ENCODE data around the gene CRTC1.

The CRTC1 gene

GRCh38 chr19:18672044-18672451 is 11.4 kb upstream of the CRTC1 start:
- no peaks in the 10 kb centered on the region for H3K4me1 ChIP-seq (ENCODE audit: low read length)
- H3K27ac ChIP-seq (ENCODE audit: low read length): no peak overlapping the region
- no peaks in the 10 kb centered on the region; the same call in 1 of the 2 replicates for H3K36me3 ChIP-seq (replicated peaks; ENCODE audit: insufficient read depth, low read length)
- no peak overlapping the region for H3K4me3 ChIP-seq (ENCODE audit: low read length)
- TF ChIP-seq EZH2 (optimal IDR thresholded peaks at IDR 0.05; ENCODE audit: low read depth, low read length): no peak
- TF ChIP-seq, protein P1, sequence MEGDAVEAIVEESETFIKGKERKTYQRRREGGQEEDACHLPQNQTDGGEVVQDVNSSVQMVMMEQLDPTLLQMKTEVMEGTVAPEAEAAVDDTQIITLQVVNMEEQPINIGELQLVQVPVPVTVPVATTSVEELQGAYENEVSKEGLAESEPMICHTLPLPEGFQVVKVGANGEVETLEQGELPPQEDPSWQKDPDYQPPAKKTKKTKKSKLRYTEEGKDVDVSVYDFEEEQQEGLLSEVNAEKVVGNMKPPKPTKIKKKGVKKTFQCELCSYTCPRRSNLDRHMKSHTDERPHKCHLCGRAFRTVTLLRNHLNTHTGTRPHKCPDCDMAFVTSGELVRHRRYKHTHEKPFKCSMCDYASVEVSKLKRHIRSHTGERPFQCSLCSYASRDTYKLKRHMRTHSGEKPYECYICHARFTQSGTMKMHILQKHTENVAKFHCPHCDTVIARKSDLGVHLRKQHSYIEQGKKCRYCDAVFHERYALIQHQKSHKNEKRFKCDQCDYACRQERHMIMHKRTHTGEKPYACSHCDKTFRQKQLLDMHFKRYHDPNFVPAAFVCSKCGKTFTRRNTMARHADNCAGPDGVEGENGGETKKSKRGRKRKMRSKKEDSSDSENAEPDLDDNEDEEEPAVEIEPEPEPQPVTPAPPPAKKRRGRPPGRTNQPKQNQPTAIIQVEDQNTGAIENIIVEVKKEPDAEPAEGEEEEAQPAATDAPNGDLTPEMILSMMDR (IDR thresholded peaks at IDR 0.05; ENCODE audit: low read length): no peak
- TF ChIP-seq EZH2phosphoT487 (IDR thresholded peaks at IDR 0.05; ENCODE audit: low read length): no peak
- H3K27me3 ChIP-seq (replicated peaks; ENCODE audit: insufficient read depth, low read length): no peaks in the 10 kb centered on the region
- H3K4me2 ChIP-seq (ENCODE audit: low read depth, low read length): no peak overlapping the region
- H3K9me3 ChIP-seq (replicated peaks; ENCODE audit: insufficient read depth, low read length): no peaks in the 10 kb centered on the region
- H3K79me2 ChIP-seq (ENCODE audit: low read length): no peaks in the 10 kb centered on the region
- no peak overlapping the region for H3K9ac ChIP-seq (ENCODE audit: low read length)
- no peaks in the 10 kb centered on the region for H3F3A ChIP-seq (ENCODE audit: insufficient read depth, low read length)
- no peak for DNase-seq
- no peak overlapping the region for H2AFZ ChIP-seq (ENCODE audit: low read length)
- no peaks in the 10 kb centered on the region for H4K20me1 ChIP-seq (ENCODE audit: insufficient read depth, low read length)
- no peaks in the 10 kb centered on the region for H3K9me2 ChIP-seq (replicated peaks; ENCODE audit: insufficient read depth, low read length)

DNA sequence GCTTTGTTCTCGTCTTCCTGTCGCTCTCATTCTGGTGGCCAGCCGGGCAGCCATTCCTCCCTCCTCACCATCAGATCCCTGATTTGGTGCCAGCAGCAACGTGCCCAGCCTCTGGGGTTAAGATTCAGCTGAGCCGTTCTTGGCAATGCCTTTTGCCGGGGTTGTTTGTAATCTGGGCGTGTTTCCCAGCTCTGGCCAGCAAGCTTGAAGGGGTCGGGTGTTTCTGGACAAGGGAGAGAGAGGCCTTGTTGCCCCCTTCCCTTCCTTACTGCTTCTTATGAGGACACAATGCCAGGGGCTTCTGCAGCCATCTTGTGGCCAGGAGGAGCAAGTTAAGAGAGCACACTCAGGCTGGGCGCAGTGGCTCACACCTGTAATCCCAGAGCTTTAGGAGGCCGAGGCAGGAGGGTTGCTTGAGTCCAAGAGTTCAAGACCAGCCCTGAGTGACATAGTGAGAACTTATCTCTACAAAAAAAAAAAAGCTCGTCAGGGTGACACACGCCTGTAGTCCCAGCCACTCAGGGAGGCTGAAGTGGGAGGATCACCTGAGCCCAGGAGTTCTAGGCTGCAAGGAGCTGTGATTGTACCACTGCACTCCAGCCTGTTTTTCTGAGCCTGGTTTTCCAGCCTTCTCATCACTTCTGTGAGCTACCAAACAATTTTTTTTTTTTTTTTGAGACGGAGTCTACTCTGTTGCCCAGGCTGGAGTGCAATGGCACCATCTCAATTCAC is 10.7 kb upstream of the CRTC1 start:
- TF ChIP-seq, protein P1 (IDR thresholded peaks at IDR 0.05; ENCODE audit: low read length): no peak
- TF ChIP-seq EZH2phosphoT487 (IDR thresholded peaks at IDR 0.05; ENCODE audit: low read length): no peak
- no peaks in the 10 kb centered on the region; the same call in 1 of the 2 replicates for H3K36me3 ChIP-seq (replicated peaks; ENCODE audit: insufficient read depth, low read length)
- no peaks in the 10 kb centered on the region for H3K27me3 ChIP-seq (replicated peaks; ENCODE audit: insufficient read depth, low read length)
- H3K9me3 ChIP-seq (replicated peaks; ENCODE audit: insufficient read depth, low read length): no peaks in the 10 kb centered on the region
- no peaks in the 10 kb centered on the region for H3K9me2 ChIP-seq (replicated peaks; ENCODE audit: insufficient read depth, low read length)
- H3K4me2 ChIP-seq (ENCODE audit: low read depth, low read length): no peak overlapping the region
- no peak overlapping the region for H3K4me3 ChIP-seq (ENCODE audit: low read length)
- H3K27ac ChIP-seq (ENCODE audit: low read length): no peak overlapping the region
- DNase-seq: no peak
- H2AFZ ChIP-seq (ENCODE audit: low read length): no peak overlapping the region
- no peaks in the 10 kb centered on the region for H3K4me1 ChIP-seq (ENCODE audit: low read length)
- H4K20me1 ChIP-seq (ENCODE audit: insufficient read depth, low read length): no peaks in the 10 kb centered on the region
- H3K9ac ChIP-seq (ENCODE audit: low read length): no peak overlapping the region
- no peaks in the 10 kb centered on the region for H3K79me2 ChIP-seq (ENCODE audit: low read length)
- no peaks in the 10 kb centered on the region for H3F3A ChIP-seq (ENCODE audit: insufficient read depth, low read length)

GRCh38 chr19:18674616-18675015 is 8.9 kb upstream of the CRTC1 start:
- Histone ChIP-seq H3K4me3 (ENCODE audit: low read length) (no peak overlapping the region), H3K4me1 (ENCODE audit: low read length) (no peaks in the 10 kb centered on the region), H3K27ac (ENCODE audit: low read length) (no peak overlapping the region), H3K27me3 (replicated peaks; ENCODE audit: insufficient read depth, low read length) (no peaks in the 10 kb centered on the region), H3K79me2 (ENCODE audit: low read length) (no peaks in the 10 kb centered on the region), H3K36me3 (replicated peaks; ENCODE audit: insufficient read depth, low read length) (no peaks in the 10 kb centered on the region), H3K9me3 (replicated peaks; ENCODE audit: insufficient read depth, low read length) (no peaks in the 10 kb centered on the region), H3K9me2 (replicated peaks; ENCODE audit: insufficient read depth, low read length) (no peaks in the 10 kb centered on the region), H3F3A (ENCODE audit: insufficient read depth, low read length) (no peaks in the 10 kb centered on the region), H4K20me1 (ENCODE audit: insufficient read depth, low read length) (no peaks in the 10 kb centered on the region), H3K9ac (ENCODE audit: low read length) (no peak overlapping the region), H3K4me2 (ENCODE audit: low read depth, low read length) (no peak overlapping the region), H2AFZ (ENCODE audit: low read length) (no peak overlapping the region)
- no peak for DNase-seq
- no peak for TF ChIP-seq EZH2phosphoT487 (IDR thresholded peaks at IDR 0.05; ENCODE audit: low read length)
- TF ChIP-seq EZH2 (optimal IDR thresholded peaks at IDR 0.05; ENCODE audit: low read depth, low read length): no peak
- TF ChIP-seq, protein P1 (IDR thresholded peaks at IDR 0.05; ENCODE audit: low read length): no peak

All from MM.1S (cell line).